ENCODE data around the gene COL16A1.

COL16A1 gene

DNA sequence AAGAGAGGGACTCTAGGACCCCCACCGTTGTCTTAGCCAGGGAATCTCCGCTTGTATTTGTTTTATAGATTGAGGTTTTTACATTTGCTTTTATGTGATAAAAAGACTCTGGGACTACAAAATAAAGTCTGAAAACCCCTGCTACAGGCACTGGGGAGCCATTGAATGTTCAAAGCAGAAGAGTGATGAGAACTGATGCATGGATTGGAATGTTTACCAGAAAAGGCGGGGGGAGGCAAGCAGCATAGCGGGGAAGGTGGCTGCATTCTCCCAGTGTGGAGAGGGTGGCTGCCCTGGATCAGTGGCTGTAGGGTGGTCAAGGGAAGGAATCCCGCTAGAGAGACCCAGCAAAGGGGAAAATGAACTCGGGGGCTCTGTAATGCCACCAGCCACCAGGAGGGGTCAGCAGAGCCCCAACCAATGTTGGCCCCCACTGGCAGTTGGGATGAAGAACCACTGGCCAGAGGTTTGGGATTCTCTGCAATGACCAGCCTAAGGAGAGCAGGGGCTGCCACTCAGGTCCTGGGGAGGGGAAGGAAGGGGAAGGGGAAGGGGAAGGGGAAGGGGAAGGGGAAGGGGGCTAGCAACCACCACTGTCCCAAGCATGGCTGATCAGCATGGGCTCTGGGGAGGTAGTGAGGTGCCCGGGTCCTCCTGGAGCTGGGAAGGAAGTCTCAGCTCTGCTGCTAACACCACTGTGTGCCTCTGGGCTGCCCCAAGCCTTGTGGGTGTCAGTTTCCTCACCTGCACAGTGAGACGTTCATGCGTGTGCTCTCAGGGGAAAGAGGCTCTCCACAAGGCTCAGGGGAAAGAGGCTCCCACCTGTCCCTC, 40.0 kb downstream of the COL16A1 start:
- peak; percentile 10 for DNase-seq

DNA sequence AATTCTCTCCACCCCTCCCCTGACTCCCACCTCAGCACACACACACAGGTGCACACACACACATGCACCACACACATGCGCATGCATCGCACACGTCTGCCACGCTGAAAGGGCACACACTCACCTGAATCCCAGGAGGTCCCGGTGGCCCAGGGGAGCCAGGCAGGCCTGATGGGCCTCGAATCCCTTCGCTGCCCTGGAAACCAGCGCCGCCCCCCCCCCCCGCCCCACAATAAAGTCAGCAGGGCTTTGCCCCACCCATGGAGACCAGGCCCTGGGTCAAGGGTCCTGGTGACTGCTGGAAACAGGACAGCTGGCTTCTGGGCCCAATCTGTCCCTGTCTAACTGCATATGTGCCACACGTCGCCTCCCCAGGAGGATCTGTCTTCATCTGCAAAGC, 41.4 kb downstream of the COL16A1 start:
- no peak for DNase-seq

DNA sequence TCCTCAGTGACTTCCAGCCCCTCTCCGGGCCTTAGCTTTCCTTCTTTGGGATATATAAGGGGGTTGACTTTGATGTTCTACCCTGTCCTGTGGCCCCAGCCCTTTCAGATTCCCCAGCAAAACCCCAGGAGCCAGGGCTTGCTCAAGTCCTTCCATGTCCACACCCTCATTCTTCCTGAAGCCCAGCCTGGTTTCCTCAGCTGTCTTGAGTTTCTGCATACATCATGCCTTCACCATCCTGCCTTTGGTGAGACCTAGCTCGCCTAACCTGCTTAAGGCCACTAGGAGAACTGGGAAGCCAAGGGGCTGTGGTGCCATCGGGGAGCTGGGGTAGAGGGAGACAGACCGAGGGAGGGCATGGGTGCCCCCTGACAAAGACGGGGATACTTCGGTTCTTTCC, 42.0 kb downstream of the COL16A1 start:
- no peak for DNase-seq

DNA sequence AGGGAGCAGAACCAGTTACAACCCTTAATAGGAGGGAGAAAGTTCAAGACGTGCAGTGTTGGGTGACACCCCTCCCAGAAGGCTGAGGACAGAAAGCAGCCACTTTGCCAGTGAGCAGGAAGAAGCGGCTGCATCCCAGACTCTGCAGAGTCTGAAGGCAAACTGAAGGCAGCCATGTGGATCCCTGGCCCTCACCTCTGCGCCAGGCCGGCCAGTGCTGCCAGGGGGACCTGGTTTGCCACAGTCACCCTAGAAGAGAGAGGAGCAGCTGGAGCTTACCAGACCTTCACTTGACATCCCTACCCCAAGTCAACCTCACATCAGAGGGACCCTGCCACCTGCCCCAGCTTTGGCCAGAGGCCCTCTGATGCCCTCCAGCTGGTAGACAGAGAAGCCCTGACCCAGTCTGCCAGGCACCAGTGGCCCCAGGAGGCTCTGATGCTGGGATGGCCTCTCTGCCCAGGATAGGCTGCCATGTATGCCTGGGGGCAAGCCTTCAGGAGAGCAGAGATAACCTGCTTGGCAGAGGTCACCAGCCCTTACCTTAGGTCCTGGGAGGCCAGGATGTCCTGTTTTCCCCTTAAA, 42.9 kb downstream of the COL16A1 start:
- DNase-seq: no peak

DNA sequence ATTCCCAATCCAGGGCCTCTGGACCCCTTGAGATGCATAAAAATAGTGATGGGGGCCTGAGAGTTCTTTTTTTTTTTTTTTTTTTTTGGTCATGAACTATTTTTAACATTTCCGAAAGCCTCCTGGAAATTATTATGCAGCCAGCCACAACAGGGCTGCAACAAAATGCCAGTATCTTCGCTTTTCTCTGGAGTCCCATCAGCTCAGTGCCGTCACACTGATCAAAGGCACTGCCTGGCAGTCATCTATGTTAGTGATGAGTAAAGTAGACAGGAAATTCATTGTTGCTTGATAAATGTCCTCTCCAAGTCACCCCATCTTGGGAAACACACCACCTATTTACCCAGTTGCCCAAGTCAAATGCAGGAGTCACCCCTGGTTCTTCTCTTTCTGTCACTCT, 43.9 kb downstream of the COL16A1 start:
- DNase-seq: no peak

DNA sequence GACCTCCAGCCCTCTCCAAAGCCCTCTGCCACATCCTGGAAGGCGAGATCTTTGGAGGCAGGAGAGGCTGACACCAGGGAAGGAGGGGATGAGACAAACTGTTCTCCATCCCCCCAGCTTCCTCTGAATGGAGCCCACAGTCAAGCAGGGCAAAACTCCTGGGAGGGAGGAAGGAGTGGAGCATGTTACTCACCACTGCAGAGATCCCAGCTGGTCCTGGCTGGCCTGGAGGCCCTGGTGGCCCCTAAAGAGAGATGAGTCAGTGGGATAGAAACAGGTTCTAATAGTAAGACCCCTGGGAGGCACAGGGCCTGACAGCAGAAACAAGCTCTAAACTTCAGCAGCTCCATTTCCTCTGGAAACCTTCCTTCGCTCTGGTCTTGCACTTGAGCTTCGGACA, 45.1 kb downstream of the COL16A1 start:
- DNase-seq: no peak

DNA sequence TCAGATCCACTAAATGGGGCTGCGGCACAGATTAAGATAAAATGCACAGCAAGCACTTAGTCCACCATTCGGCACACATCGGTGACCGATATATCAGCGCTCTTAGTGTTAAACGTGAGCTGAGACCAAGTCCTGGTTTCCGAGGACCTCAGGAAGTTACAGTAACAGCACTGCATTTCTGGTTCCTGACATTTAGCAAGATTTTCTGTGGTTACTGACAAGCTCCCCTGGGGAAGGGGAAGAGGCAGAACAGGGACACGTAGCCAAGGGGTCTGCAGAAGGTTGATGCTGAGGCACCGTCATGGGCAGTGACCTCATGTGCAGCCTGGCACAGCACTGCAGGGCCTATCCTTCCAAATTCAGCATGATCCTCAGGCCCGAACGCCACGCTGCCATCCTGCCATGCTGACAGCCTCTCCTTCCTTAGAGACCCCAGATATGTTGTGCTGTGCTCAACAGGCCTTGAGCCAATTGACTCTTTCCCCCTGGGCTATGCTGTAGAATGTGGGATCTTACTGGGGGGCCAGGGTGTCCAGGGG, 45.8 kb downstream of the COL16A1 start:
- no peak for DNase-seq

DNA sequence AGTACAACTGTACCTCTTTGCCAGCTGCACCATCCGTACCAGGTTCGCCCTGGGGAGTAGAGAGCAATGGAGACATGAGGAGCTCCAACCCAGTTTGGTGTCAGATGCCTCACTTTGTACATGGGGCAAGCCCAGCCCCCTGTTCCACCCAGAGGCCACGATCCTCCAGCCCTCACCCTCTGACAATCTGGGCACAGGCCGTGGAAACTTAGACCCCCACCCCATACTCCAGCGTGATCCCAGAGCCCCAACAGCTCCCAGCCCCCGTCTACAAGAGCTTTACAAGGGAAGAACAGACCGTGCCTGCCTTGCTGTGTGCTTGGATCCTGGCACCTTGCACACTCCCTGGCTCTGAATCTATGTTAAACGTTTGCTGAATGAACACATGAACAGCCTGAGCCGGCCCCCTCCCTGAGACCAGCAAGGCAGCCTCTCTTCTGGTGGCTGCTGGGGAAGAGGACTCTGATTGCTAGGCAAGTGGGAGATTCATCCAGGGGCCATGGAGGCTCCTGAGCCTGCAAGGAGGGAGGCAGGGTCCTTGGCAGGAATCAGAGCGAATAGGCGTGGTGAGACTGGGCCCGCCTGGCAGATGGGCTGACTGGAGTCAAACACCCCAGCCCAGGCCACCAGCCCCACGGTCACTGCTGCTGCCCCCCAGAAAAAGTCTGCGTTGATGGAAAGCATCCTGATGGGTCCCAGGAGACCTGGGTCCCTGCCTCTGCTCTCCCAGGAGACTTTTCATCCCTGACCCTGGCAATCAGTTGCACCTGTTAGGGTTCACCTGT, 46.6 kb downstream of the COL16A1 start:
- DNase-seq: no peak

DNA sequence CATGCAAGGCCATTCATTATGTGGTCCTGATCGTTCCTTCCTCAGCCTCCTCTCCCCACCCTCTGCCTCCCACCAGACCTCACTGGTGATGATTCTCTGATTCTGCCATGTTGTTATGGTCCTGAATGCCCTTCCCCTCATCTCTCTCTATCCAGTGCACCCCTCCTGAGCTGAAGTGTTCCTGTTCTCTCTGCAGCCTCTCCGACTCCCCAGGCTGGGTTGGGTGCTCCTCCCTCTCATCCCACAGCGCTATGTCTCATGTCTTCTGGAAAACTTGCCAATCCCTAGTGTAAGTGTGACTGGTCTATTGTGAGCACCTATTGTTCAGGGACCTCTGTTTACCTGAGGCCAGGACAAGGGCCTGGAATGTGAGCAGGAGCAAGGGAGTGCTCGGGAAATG, 48.1 kb downstream of the COL16A1 start:
- DNase-seq: no peak

DNA sequence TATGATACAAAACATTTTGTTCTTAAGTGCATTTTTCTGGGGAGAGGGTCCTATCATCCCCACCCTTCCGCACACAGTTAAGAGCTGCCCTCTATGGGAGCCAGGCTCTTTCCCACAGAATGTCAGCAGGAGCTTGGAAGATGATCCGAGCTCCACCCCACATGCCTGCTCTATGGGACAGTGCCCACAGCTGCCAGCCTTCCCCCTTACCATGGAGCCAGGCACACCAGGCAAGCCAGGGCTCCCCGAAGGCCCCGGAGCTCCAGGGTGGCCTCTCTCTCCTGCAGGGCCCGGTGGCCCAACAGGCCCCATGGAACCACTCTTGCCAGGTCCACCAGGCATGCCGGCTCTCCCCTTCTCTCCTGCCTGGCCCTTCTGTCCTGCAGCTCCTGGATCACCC, 48.7 kb downstream of the COL16A1 start:
- DNase-seq: no peak

DNA sequence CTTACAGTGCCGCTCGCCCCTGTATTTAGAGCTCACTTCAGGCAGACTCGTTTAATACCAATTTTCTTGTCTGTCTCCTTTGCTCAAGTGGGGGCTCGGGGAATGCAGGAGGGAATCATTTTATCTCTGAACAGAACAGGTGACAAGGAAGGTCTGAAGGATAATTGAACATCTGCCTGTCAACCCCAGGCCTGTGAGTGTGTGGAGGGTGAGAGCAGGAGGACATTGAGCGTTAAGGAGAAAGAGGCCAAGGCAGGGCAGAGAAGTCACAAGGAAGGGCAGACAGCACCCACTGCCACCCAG, 49.4 kb downstream of the COL16A1 start:
- no peak for DNase-seq

DNA sequence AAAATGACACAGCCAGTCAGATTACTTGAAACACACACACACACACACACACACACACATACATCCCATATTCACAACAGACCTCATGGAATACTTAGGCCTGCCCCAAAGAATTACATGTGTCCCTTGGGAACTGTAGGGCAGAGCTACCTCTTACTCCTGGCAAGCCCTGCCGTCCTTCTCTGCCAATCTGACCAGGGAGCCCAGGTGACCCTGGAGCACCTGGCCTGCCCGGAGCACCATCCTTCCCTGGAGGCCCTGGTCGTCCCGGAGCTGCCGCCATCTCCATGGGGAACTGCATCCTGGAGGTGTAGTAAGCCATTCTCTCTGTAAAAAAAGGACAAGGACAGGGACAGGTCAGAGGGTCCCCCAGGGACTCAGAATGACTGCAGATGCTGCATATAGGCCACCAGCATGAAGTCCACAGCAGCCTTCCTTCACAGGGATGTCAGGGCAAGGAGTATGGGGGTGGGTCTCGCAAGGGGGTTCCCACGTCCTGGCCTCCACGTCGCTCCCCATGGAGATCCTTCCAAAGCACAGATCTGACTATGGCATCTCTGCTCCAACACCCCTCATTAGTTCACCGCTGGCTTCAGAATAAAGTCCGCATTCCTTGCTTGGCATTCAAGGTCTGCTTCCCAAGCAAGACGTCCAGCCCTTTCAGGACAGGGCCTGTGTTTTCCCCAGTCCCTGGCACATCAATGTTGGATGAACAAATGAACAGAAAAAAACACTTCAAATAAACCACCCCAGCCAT, 49.9 kb downstream of the COL16A1 start:
- DNase-seq: no peak

DNA sequence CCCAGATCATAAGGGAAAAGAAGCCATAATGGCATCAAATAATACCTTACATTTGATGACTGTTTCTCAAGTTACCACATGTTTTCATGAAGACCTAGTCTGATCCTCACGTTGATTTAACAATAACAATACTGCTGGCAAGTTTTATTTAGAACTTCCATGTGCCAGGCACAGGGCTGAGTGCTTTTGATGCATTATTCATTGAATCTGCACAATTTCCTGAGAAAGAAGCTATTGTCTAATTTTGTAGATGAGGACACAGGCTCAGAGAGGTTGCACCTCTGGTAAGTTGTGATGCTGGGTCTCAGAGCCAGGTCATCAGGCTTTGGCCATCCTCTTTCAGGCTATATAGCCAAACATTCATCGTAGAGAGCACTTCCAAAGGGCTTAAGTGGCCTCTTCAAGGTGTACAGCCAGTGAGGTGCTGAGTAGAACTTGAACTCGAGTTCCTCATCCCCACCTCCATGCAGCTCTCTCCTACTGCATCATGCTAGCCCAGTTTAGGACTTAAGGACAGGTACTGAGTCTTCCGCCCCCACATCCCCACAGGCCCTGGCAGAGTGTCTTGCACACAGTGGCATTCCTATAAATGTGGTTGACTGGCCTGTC, 50.8 kb downstream of the COL16A1 start:
- no peak for DNase-seq

DNA sequence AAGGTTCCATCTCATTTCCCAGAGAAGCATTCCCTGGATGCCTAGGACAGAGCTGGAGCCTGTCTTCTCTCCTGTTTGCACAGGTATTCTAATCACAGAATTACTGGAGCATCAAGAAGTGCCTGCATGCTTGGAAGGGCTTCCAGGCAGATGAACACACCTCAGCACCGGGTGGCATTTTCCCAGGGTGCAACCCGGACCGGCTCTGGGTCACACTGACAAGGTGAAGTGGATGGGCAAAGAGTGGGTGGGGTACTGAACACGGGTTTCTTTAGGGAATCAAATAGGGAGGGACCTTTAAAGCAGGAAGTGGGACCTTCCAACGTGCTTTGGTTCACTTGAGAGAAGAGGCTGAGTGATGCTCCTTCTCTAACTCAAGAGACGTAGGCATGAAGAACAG, 52.1 kb downstream of the COL16A1 start:
- no peak for DNase-seq

DNA sequence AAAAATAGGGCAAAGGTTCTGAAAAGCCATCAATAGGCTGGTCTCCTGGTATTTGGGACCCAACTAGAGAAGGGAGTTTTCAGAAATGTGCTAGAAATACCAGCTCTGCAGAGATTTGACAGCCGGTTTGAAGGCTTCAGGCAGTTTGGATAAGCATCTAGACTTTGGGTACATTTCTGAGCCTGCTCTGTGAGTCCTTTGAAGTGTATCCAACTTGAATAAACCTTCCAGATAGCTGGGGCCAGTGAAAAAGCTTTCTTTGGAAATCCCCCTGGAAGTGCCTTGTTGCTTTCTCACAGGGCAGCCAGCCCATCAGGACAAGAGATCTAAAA, 52.8 kb downstream of the COL16A1 start:
- DNase-seq: no peak

DNA sequence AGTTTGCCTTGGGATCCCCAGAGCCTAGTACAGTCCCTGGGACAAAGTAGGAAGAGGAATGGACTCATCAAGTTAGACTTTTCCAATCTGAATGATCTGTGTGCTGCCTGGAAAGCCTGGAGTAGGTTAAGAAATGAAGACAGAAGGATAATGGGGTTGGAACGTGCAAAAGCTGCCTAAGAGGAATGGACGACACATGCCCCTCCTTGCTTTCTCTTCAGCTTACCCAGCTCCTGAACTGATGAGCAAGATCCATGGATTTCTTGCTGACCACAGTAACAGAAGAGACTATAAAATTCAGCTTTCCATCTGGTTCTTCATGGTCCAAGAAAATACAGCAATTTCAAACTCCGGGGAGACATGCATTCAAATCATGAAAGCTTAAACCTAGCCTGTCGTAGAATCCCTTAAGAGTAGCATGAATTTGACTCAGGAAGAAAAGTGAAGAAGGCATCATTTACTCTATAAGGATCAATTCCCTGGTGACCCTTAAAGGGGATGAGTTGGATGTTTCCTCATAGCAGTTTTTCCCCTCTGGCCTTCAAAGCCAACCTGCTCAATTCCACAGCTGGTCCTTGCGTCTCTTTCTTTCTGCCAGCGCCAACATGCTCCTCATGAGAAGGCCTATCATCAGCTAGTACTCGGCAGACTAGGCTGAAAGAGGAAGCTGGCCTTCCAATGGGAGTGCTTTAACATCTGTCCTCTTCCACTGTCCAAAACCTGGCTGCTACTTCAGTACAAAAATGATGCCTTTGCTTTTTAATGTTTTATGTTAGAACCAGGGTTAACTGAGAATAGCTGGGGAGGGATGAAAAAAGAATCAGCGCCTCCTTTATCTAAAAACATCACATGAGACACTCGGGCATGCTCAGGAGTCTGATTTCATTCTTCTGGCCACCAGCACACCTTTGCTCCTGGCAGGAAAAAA, 53.4 kb downstream of the COL16A1 start:
- no peak for DNase-seq

DNA sequence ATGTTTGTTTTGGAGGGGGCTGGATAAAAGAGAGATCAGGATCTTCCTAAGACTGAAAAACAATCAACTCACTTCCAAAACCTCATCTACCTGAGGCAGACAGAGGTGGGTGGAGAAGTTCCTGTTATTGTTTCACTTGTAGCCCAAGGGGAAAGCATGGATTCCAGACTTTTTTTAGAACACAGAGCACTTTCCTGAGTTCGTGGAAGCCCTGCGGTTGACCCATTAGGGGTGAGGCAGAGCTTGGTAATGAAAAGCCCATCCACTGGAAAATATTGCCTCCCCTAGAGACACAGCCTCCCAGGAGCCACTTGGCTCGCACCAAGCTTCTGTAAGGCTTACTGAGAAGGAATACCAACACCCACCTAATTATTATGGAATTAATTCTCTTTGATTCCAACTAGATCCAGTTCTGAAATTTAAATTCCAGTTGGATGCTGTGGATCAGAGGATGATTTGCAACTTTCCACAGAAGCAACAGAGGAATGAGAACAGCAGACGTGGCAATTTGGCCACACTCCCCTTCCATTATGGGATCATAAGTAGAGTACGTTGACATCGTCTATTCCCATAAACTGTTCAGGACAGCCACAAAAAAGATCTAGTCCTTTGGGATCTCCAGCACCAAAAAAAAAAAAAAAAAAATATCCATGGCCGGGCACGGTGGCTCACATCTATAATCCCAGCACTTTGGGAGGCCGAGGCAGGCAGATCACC, 55.0 kb downstream of the COL16A1 start:
- no peak for DNase-seq

DNA sequence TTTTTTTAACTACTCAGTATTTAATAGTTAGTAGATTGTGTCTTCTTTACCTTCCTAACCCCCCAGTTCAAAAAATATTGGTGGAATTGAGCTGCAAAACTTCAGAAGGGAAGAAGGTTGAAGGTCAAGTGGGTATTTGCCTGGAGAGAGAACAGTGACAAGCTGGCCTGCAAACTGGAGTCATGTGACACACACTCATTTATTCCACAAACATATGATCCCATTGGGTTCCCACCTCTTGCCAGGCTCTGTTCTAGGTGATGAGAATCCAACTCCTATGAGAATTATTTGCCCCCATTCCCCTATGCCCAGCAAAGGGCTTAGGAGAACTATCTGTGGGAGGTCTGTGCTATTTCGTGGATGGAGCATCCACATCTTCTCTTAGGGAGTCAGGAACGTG, 55.6 kb downstream of the COL16A1 start:
- no peak for DNase-seq

DNA sequence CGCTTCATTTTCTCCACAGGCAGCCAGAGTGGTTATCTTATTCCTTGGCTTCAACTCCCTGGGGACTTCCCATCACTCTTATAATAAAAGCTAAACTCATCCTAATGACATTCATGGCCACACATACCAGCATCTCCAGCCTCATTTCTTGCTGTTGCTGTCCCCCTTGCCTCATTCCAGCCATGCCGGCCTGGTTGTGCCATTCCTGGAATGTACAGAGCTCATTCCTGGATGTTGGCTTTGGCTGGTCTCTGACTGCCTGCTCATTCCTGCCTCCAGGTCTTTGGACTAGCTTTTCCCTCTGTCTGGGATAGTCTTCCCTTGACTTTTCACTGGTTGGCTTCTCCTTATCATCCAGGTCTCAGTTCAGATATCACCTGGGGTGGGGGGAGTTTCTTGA, 56.7 kb downstream of the COL16A1 start:
- no peak for DNase-seq

DNA sequence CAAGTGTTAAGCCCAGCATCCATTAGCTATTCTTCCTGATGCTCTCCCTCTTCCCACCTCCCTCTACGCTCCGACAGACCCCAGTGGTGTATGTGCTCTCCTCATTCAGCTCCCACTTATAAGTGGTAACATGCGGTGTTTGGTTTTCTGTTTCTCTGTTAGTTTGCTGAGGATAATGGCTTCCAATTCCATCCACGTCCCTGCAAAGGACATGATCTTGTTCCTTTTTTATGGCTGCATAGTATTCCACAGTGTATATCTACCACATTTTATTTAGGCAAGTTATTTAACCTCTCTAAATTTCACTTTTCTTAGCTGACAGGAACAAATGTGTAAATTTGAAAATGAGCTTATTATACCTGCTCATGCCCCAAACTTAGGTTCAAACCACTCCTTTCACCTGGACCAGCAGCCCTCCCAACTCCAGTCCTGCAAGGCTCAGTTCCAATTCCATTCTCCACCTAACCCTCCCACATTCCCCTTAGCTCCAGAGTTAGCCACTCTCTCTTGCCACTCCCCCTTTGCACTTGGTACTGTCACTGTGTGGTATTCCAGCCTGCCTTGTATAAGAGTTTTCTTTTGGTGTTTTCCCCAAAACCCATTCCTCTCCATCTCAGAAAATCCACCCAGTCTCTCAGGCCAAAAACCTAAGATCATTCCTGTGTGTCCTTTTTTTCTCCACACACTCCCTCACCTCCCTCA, 57.4 kb downstream of the COL16A1 start:
- DNase-seq: no peak

DNA sequence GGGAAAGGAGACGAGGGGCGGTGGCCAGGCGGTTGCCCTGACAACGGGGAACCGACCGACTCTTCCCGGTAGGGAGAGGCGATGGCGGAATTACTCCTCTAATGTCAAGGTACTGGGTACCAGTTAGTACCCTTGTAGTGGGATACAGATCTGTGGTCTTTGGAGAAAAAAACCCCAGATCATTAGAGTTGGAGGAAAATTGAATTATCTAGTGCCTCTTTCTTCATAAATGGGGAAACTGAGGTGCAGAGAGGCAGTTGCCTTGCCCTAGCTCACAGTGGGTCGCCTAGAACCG, 58.6 kb downstream of the COL16A1 start:
- DNase-seq: no peak

Data from NCI-H1694 (cell line).